WTC11 (cell line): ENCODE measurements around the gene SPATA2.

Experiments used
- ATF1 ChIP-seq: sonication (generic); formaldehyde crosslinking; IDR thresholded peaks from 2 replicates; pipeline ENCODE4 v1.8.1; 2023; ENCODE audit warnings: mild to moderate bottlenecking, moderate library complexity, missing genetic modification reagents
- CBFB ChIP-seq: sonication (generic); formaldehyde crosslinking; IDR thresholded peaks from 2 replicates; pipeline ENCODE4 v1.8.1; 2022; ENCODE audit warnings: mild to moderate bottlenecking, low read depth, missing genetic modification reagents
- FOXJ3 ChIP-seq: sonication (generic); formaldehyde crosslinking; IDR thresholded peaks from 2 replicates; pipeline ENCODE4 v1.9.0; 2021; ENCODE audit warnings: missing genetic modification reagents, mild to moderate bottlenecking, borderline replicate concordance
- JUN ChIP-seq: sonication (generic); formaldehyde crosslinking; IDR thresholded peaks from 2 replicates; pipeline ENCODE4 v1.8.0; 2023; ENCODE audit warnings: mild to moderate bottlenecking, missing genetic modification reagents
- NR1H2 ChIP-seq: sonication (generic); formaldehyde crosslinking; IDR thresholded peaks from 2 replicates; pipeline ENCODE4 v1.9.0; 2021; ENCODE audit warnings: mild to moderate bottlenecking, moderate library complexity, missing genetic modification reagents
- NR2C2 ChIP-seq: sonication (generic); formaldehyde crosslinking; IDR thresholded peaks from 2 replicates; pipeline ENCODE4 v1.8.0; 2022; ENCODE audit warnings: mild to moderate bottlenecking, missing genetic modification reagents
- NR3C1 ChIP-seq: sonication (generic); formaldehyde crosslinking; conservative IDR thresholded peaks from 2 replicates; pipeline ENCODE4 v1.8.1; 2023; ENCODE audit warnings: low read depth, mild to moderate bottlenecking, missing genetic modification reagents
- TF ChIP-seq, protein P1 (sequence below): fragments of 200-600 bp; IDR thresholded peaks from 2 replicates; pipeline ENCODE4 v1.8.0; 2022; ENCODE audit warnings: antibody characterized with exemption
- TF ChIP-seq, protein P2 (sequence below): sonication (generic); formaldehyde crosslinking; IDR thresholded peaks from 2 replicates; pipeline ENCODE4 v1.8.1; 2023; ENCODE audit warnings: mild to moderate bottlenecking, missing genetic modification reagents, moderate library complexity
- TF ChIP-seq, protein P3 (sequence below): sonication (generic); formaldehyde crosslinking; IDR thresholded peaks from 2 replicates; pipeline ENCODE4 v1.8.1; 2023; ENCODE audit warnings: mild to moderate bottlenecking, missing genetic modification reagents
- TF ChIP-seq, protein P4 (sequence below): sonication (generic); formaldehyde crosslinking; IDR thresholded peaks from 2 replicates; pipeline ENCODE4 v1.8.0; 2022; ENCODE audit warnings: mild to moderate bottlenecking, missing genetic modification reagents
- TF ChIP-seq, protein P5 (sequence below): sonication (generic); formaldehyde crosslinking; IDR thresholded peaks from 2 replicates; pipeline ENCODE4 v1.8.1; 2023; ENCODE audit warnings: mild to moderate bottlenecking, missing genetic modification reagents

DNA sequence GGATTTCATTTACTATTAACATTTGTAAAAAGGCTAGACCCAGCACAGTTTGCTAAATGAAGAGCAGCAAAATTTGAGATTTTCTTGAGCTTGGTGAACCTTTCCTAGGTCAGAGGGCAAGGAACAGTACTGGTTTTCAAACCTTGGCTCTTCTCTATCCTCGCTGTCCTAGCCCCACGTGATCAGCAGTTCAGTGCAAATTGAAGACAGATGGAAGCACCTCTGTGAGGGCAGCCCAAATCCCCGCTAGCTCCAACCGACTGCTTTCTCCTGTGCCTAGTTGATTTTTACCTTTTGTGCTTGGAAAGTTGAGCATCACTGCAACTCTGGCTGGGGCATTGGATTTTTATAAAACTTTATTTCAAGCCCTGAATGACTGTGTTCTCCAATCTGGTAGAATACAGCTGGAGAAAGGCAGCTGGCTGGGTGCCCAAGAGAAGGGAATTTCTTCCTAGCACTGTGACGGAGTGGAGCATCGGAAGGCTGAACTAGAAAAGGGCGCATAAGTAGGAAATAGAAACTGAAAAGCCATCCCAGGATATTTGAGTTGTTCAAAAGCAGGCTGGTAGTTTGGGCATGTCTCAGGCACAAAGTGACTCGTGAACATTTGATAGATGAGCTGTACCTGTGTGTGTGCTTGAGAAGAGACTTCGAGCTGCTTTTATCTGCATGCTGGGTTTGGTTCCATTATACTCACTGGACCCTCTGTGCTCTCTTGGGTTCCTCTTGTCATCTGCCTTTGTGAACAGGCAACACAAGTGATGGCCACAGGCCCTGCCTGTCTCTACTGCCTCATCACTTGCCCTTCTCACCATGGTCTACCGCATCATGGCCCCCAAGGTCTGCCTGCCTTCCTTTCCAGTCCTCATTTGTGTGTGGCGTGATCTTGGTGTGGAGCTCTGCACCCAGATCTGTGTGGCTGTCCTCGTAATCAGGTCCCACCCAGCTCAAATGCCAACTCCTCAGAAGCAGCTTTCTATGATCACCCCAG lies 23.1 kb upstream of the SPATA2 start:
- TF ChIP-seq, protein P1, sequence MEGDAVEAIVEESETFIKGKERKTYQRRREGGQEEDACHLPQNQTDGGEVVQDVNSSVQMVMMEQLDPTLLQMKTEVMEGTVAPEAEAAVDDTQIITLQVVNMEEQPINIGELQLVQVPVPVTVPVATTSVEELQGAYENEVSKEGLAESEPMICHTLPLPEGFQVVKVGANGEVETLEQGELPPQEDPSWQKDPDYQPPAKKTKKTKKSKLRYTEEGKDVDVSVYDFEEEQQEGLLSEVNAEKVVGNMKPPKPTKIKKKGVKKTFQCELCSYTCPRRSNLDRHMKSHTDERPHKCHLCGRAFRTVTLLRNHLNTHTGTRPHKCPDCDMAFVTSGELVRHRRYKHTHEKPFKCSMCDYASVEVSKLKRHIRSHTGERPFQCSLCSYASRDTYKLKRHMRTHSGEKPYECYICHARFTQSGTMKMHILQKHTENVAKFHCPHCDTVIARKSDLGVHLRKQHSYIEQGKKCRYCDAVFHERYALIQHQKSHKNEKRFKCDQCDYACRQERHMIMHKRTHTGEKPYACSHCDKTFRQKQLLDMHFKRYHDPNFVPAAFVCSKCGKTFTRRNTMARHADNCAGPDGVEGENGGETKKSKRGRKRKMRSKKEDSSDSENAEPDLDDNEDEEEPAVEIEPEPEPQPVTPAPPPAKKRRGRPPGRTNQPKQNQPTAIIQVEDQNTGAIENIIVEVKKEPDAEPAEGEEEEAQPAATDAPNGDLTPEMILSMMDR, result no peak
- TF ChIP-seq ATF1 (CRISPR knock-in tag), result no peak
- TF ChIP-seq NR3C1 (CRISPR knock-in tag), result no peak
- TF ChIP-seq FOXJ3 (CRISPR knock-in tag), result no peak
- no peak for TF ChIP-seq JUN (CRISPR knock-in tag)
- no peak for TF ChIP-seq NR1H2 (CRISPR knock-in tag)
- no peak for TF ChIP-seq CBFB
- TF ChIP-seq, protein P2, sequence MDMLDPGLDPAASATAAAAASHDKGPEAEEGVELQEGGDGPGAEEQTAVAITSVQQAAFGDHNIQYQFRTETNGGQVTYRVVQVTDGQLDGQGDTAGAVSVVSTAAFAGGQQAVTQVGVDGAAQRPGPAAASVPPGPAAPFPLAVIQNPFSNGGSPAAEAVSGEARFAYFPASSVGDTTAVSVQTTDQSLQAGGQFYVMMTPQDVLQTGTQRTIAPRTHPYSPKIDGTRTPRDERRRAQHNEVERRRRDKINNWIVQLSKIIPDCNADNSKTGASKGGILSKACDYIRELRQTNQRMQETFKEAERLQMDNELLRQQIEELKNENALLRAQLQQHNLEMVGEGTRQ (CRISPR knock-in tag), result peak; percentile 57; the same call in 1 of the 2 replicates
- TF ChIP-seq, protein P3, sequence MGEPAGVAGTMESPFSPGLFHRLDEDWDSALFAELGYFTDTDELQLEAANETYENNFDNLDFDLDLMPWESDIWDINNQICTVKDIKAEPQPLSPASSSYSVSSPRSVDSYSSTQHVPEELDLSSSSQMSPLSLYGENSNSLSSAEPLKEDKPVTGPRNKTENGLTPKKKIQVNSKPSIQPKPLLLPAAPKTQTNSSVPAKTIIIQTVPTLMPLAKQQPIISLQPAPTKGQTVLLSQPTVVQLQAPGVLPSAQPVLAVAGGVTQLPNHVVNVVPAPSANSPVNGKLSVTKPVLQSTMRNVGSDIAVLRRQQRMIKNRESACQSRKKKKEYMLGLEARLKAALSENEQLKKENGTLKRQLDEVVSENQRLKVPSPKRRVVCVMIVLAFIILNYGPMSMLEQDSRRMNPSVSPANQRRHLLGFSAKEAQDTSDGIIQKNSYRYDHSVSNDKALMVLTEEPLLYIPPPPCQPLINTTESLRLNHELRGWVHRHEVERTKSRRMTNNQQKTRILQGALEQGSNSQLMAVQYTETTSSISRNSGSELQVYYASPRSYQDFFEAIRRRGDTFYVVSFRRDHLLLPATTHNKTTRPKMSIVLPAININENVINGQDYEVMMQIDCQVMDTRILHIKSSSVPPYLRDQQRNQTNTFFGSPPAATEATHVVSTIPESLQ (CRISPR knock-in tag), result no peak
- TF ChIP-seq, protein P4, sequence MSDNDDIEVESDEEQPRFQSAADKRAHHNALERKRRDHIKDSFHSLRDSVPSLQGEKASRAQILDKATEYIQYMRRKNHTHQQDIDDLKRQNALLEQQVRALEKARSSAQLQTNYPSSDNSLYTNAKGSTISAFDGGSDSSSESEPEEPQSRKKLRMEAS (CRISPR knock-in tag), result no peak
- TF ChIP-seq, protein P5, sequence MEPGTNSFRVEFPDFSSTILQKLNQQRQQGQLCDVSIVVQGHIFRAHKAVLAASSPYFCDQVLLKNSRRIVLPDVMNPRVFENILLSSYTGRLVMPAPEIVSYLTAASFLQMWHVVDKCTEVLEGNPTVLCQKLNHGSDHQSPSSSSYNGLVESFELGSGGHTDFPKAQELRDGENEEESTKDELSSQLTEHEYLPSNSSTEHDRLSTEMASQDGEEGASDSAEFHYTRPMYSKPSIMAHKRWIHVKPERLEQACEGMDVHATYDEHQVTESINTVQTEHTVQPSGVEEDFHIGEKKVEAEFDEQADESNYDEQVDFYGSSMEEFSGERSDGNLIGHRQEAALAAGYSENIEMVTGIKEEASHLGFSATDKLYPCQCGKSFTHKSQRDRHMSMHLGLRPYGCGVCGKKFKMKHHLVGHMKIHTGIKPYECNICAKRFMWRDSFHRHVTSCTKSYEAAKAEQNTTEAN (CRISPR knock-in tag), result no peak
- no peak for TF ChIP-seq NR2C2 (CRISPR knock-in tag)
